CD4-positive, alpha-beta T cell treated with Interleukin-15 for 1 hour (primary cell): ENCODE measurements around the gene TANC1.

Source experiments
- DNase-seq: peaks from one replicate; pipeline ENCODE4 v3.0.0-alpha.2; 2020

Gene TANC1

GRCh38 chr2:159148901-159149300 is 180.5 kb downstream of the TANC1 start:
- no peak for DNase-seq

- DNase-seq: no peak
Observed at GRCh38 chr2:159149747-159150146, 181.3 kb downstream of the TANC1 start.

- no peak for DNase-seq
Observed at GRCh38 chr2:159150280-159150746, 181.9 kb downstream of the TANC1 start.

GRCh38 chr2:159151198-159152127 is 183.0 kb downstream of the TANC1 start:
- no peak for DNase-seq

GRCh38 chr2:159152128-159152778 is 183.8 kb downstream of the TANC1 start:
- DNase-seq: no peak

- DNase-seq: no peak
Observed at GRCh38 chr2:159153063-159153462, 184.6 kb downstream of the TANC1 start.

- no peak for DNase-seq
Observed at GRCh38 chr2:159153463-159153862, 185.0 kb downstream of the TANC1 start.

- no peak for DNase-seq
Observed at GRCh38 chr2:159153951-159154350, 185.5 kb downstream of the TANC1 start.

- no peak for DNase-seq
Observed at GRCh38 chr2:159154366-159154765, 185.9 kb downstream of the TANC1 start.

- no peak for DNase-seq
Observed at GRCh38 chr2:159155320-159155719, 186.9 kb downstream of the TANC1 start.

GRCh38 chr2:159155791-159156190 is 187.4 kb downstream of the TANC1 start:
- no peak for DNase-seq

- no peak for DNase-seq
Observed at GRCh38 chr2:159156834-159157233, 188.4 kb downstream of the TANC1 start.

- no peak for DNase-seq
Observed at GRCh38 chr2:159157361-159158209, 189.1 kb downstream of the TANC1 start.

- DNase-seq: no peak
Observed at GRCh38 chr2:159160412-159160811, 192.0 kb downstream of the TANC1 start.

- DNase-seq: no peak
Observed at GRCh38 chr2:159160954-159161353, 192.5 kb downstream of the TANC1 start.

- DNase-seq: no peak
Observed at GRCh38 chr2:159163930-159164329, 195.5 kb downstream of the TANC1 start.

- no peak for DNase-seq
Observed at GRCh38 chr2:159164457-159164911, 196.0 kb downstream of the TANC1 start.

GRCh38 chr2:159165048-159165447 is 196.6 kb downstream of the TANC1 start:
- DNase-seq: no peak

- no peak for DNase-seq
Observed at GRCh38 chr2:159168707-159169106, 200.3 kb downstream of the TANC1 start.

- DNase-seq: no peak
Observed at GRCh38 chr2:159169187-159169586, 200.7 kb downstream of the TANC1 start.

- DNase-seq: no peak
Observed at GRCh38 chr2:159172403-159172802, 204.0 kb downstream of the TANC1 start.

GRCh38 chr2:159174759-159175158 is 206.3 kb downstream of the TANC1 start:
- DNase-seq: no peak

- DNase-seq: no peak
Observed at GRCh38 chr2:159175182-159175581, 206.7 kb downstream of the TANC1 start.
